ENCODE data around the gene CATSPER1.

The CATSPER1 gene

DNA sequence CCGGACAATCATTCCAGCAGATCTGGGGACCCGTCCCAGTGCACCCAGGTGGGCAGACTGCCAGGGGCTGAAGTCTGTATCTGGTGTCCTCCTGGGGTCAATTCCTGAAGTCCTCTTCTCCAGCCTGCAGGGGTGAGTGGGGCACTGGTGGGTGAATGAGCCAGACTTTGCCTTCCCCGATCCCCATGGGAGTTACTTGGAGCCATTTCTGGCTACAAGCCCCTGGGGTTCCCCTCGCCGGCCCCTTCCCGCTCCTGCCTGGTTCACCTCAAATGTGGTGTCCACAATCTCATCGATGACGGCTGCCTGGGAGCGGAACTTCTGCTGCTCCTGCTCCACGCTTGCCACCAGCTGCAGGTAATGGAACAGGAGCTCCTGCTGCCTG is 9.5 kb downstream of the CATSPER1 start:
- H3K9me3 ChIP-seq (ENCODE audit: severe bottlenecking), result no peaks in the 10 kb centered on the region
- no peaks in the 10 kb centered on the region for H3K36me3 ChIP-seq (ENCODE audit: low read depth)
- no peaks in the 10 kb centered on the region for H3K27me3 ChIP-seq (ENCODE audit: insufficient read depth, poor library complexity, severe bottlenecking)
- peak overlapping the region; percentile 75 for H3K27ac ChIP-seq (ENCODE audit: poor library complexity, severe bottlenecking)
- peaks cover 38% of the 10 kb centered on the region for H3K4me1 ChIP-seq (ENCODE audit: insufficient read depth, poor library complexity, severe bottlenecking)
- DNase-seq (ENCODE audit: low spot score) (peak; percentile 66), ATAC-seq (ENCODE audit: low read depth) (no peak)
- no peak overlapping the region for H3K4me3 ChIP-seq (ENCODE audit: severe bottlenecking)
- TF ChIP-seq, protein P1, sequence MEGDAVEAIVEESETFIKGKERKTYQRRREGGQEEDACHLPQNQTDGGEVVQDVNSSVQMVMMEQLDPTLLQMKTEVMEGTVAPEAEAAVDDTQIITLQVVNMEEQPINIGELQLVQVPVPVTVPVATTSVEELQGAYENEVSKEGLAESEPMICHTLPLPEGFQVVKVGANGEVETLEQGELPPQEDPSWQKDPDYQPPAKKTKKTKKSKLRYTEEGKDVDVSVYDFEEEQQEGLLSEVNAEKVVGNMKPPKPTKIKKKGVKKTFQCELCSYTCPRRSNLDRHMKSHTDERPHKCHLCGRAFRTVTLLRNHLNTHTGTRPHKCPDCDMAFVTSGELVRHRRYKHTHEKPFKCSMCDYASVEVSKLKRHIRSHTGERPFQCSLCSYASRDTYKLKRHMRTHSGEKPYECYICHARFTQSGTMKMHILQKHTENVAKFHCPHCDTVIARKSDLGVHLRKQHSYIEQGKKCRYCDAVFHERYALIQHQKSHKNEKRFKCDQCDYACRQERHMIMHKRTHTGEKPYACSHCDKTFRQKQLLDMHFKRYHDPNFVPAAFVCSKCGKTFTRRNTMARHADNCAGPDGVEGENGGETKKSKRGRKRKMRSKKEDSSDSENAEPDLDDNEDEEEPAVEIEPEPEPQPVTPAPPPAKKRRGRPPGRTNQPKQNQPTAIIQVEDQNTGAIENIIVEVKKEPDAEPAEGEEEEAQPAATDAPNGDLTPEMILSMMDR (IDR thresholded peaks at IDR 0.05; ENCODE audit: poor library complexity, severe bottlenecking), result no peak

DNA sequence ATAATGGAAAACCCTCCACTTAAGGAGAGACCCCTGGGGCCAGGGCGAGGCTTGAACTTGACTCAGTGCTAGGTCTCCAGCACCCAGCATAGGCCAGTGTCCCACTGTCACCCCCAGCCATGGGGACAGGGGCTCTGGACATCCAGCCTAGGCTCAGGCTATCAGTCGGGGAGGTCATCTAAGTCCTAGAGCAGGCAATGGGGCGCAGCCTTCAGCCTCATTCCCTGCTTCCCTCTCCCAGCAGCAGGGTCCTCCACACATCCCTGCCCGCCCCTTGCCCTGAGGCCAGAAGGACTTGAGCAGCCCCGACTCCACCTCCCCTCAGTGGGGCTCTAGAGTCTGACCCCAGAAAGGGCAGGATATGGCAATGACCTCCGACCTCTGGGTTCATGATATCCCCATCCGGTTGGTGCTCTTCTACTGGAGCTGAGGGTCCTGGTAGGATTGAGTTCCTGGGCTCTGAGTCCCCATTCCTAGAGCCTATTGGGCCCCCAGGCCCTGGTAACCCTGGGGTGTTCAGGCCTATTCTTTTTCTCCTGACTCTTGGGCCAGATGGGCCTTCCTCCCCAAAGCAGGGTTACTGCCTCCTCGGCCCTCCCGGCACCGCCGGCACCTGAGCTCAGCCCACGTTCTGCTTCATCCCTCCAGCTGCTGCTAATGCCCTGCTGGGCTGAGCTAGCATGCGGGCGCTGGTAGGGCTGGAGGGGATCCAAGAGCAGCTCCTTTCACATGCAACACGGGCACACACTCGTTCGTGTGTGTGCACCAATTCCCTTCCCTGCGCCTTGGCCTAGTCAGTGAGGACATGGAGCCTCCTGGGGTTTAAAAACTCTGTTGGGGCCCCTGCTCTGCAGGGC is 10.1 kb downstream of the CATSPER1 start:
- no peak for ATAC-seq (ENCODE audit: low read depth)
- Histone ChIP-seq H3K9me3 (ENCODE audit: severe bottlenecking) (no peaks in the 10 kb centered on the region), H3K4me3 (ENCODE audit: severe bottlenecking) (no peak overlapping the region), H3K27ac (ENCODE audit: poor library complexity, severe bottlenecking) (peak overlapping the region; percentile 75), H3K36me3 (ENCODE audit: low read depth) (no peaks in the 10 kb centered on the region), H3K27me3 (ENCODE audit: insufficient read depth, poor library complexity, severe bottlenecking) (no peaks in the 10 kb centered on the region), H3K4me1 (ENCODE audit: insufficient read depth, poor library complexity, severe bottlenecking) (peaks cover 38% of the 10 kb centered on the region)
- DNase-seq (ENCODE audit: low spot score), result peak; percentile 50
- TF ChIP-seq, protein P1 (IDR thresholded peaks at IDR 0.05; ENCODE audit: poor library complexity, severe bottlenecking), result no peak

DNA sequence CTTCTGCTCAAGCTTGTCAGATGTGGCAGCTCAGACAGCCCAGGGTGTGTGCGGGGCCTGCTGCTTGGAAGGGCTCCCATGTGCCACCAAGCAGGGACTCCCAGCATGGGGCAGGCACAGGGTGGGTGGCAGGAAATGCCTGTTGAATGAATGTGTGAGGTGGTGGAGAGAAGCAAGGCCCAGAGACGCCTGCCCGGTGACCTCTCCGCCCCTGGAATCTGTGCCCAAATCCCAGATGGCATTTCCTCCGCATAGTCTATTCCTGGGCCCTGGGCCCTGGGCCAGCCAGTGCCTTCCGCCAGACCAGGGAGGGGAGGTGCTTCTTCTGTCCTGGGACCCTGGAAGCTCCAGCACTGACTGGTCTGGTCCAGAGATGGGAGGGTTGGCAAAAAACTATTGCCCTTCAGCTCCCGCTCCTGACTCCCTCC is 10.8 kb downstream of the CATSPER1 start:
- H3K27ac ChIP-seq (ENCODE audit: poor library complexity, severe bottlenecking), result peak overlapping the region; percentile 75

DNA sequence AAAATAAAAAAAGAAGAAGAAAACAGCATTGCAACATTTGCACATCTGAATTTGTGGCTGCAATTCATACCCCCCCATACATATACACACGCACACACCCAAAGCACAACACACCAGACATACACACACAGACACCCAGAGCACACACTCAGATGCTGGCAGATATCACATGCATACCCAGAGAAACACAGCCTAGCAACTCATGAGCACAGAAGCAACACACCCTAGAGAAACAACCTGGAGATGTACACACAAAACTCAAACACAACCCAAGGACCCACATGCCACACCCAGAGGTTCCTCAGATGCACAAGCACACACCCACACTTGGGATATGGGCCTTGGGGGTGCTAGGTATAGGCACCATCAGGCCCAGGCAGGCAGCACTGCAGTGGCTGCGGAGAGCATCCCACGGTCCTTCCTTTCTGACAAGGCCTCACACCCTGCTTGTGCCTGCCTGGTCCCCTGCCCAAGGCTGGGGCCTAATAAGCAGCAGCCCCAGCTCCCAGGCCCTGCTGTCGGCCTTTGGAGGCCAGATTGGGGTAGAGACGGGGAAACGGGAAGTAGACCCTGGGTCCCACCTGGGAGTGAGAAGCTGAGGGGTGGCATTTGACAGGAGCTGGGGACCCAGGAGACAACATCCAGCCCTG is 11.3 kb downstream of the CATSPER1 start:
- TF ChIP-seq, protein P1 (IDR thresholded peaks at IDR 0.05; ENCODE audit: poor library complexity, severe bottlenecking), result no peak
- no peaks in the 10 kb centered on the region for H3K27me3 ChIP-seq (ENCODE audit: insufficient read depth, poor library complexity, severe bottlenecking)
- no peaks in the 10 kb centered on the region for H3K9me3 ChIP-seq (ENCODE audit: severe bottlenecking)
- no peaks in the 10 kb centered on the region for H3K36me3 ChIP-seq (ENCODE audit: low read depth)
- ATAC-seq (ENCODE audit: low read depth) (no peak), DNase-seq (ENCODE audit: low spot score) (peak; percentile 18)
- no peak overlapping the region for H3K4me3 ChIP-seq (ENCODE audit: severe bottlenecking)
- H3K4me1 ChIP-seq (ENCODE audit: insufficient read depth, poor library complexity, severe bottlenecking), result peaks cover 32% of the 10 kb centered on the region
- H3K27ac ChIP-seq (ENCODE audit: poor library complexity, severe bottlenecking), result peak overlapping the region; percentile 75

More for the DNA sequence above, 10.8 kb downstream of the CATSPER1 start:
- Histone ChIP-seq H3K27me3 (ENCODE audit: insufficient read depth, poor library complexity, severe bottlenecking) (no peaks in the 10 kb centered on the region), H3K4me1 (ENCODE audit: insufficient read depth, poor library complexity, severe bottlenecking) (peaks cover 32% of the 10 kb centered on the region), H3K9me3 (ENCODE audit: severe bottlenecking) (no peaks in the 10 kb centered on the region), H3K36me3 (ENCODE audit: low read depth) (no peaks in the 10 kb centered on the region), H3K4me3 (ENCODE audit: severe bottlenecking) (no peak overlapping the region)
- TF ChIP-seq, protein P1 (IDR thresholded peaks at IDR 0.05; ENCODE audit: poor library complexity, severe bottlenecking), result no peak
- peak; percentile 16; the same call in 2 of the 3 replicates for ATAC-seq (ENCODE audit: low read depth)
- peak; percentile 55 for DNase-seq (ENCODE audit: low spot score)
